ENCODE data around the gene STAC2. TPM values are rescaled to one million over a fixed set of nuclear protein-coding genes. Genes with fewer than 3 reads are reported as not detected.

The STAC2 gene
- polyA plus RNA-seq, 1 of the 3 experiments (the other 2 are of a cell fraction): 0.07 TPM

DNA sequence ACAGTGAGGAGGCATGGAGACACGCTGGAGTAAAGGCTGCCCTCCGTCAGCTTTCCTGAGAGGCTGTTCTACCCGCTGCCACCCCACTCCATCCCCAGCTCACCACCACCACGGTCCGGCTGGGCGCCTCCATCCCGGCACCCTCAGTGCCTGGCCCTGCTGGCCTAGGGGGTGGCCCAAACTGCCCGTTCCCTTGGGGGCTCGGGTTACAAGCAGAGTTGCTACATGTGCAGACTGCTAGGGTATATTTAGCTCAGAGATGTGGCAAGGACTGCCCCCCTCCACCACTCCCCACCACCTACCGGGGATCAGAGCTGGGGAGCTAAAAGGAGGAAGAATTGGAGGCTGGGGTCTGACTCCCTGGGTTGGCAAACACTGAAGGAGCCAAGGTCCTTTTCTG, 32.4 kb downstream of the STAC2 start (continued):
- TF ChIP-seq, protein P1, sequence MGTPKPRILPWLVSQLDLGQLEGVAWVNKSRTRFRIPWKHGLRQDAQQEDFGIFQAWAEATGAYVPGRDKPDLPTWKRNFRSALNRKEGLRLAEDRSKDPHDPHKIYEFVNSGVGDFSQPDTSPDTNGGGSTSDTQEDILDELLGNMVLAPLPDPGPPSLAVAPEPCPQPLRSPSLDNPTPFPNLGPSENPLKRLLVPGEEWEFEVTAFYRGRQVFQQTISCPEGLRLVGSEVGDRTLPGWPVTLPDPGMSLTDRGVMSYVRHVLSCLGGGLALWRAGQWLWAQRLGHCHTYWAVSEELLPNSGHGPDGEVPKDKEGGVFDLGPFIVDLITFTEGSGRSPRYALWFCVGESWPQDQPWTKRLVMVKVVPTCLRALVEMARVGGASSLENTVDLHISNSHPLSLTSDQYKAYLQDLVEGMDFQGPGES (IDR thresholded peaks at IDR 0.05; ENCODE audit: low read depth, low read length): no peak
- TF ChIP-seq RCOR1 (IDR thresholded peaks at IDR 0.05; ENCODE audit: low read length): no peak

DNA sequence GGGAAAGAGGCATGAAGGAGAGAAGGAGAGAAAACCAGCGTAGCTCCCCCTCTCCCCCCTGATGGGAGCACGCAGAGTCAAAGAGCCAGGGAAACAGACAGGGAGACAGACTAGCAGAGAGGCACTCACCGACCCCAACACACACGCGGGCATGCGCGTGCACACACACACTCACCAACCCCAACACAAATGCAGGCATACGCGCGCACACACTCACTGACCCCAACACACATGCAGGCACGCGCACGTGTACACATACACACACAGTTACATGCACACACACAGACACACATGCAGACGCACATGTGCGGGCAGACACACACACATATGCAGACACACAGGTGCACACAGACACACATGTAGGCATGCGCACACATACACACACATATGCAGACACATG, 32.8 kb downstream of the STAC2 start:
- POLR2A ChIA-PET: no interaction called here
- Histone ChIP-seq H3K27ac (ENCODE audit: low read depth in 2 of 2, low read length in 1 of 2) (no peak overlapping the region), H4K20me1 (ENCODE audit: insufficient read depth) (0 out of 2 replicates have a peak, but pooled peaks cover 4% of the 10 kb centered on the region), H3K9ac (no peak overlapping the region), H3K36me3 (replicated peaks in 1 of 2; ENCODE audit: control insufficient read depth in 1 of 2, insufficient read depth in 2 of 2, low read length in 1 of 2) (peaks cover 10 to 19% of the 10 kb centered on the region in 2 experiments), H3K4me1 (ENCODE audit: control insufficient read depth in 1 of 2, insufficient read depth in 2 of 2, low read depth in 1 of 2, low read length in 1 of 2) (peaks cover 19 to 27% of the 10 kb centered on the region in 2 experiments; a peak in 2 of 4 replicates), H3K4me3 (ENCODE audit: low read depth in 2 of 2, low read length in 1 of 2) (no peak overlapping the region), H3K9me2 (no peaks in the 10 kb centered on the region), H3F3A (replicated peaks; ENCODE audit: insufficient read depth) (peaks cover under 1% of the 10 kb centered on the region), H3K27me3 (ENCODE audit: insufficient read depth) (no peaks in the 10 kb centered on the region), H3K79me2 (ENCODE audit: insufficient read depth) (peaks cover 33% of the 10 kb centered on the region), H3K4me2 (no peak overlapping the region), H2AFZ (ENCODE audit: low read depth) (no peak overlapping the region), H3K9me3 (no peaks in the 10 kb centered on the region)
- 96% methylated on average over 16 of the region's 16 CpGs for WGBS (ENCODE audit: low lambda C conversion rate)
- DNase-seq: no peak
- CTCF ChIA-PET: interaction anchor here (0.7 to 29.0 kb wide), 4 partner anchors 14 to 210 kb away, joined by 3 to 781 read pairs (median 50); no protein-coding TSS in a partner anchor
- TF ChIP-seq GATA2 (CRISPR knock-in tag; IDR thresholded peaks at IDR 0.05) (no peak), MXI1 (IDR thresholded peaks at IDR 0.05; ENCODE audit: low read depth, low read length) (no peak)
- TF ChIP-seq, protein P2, sequence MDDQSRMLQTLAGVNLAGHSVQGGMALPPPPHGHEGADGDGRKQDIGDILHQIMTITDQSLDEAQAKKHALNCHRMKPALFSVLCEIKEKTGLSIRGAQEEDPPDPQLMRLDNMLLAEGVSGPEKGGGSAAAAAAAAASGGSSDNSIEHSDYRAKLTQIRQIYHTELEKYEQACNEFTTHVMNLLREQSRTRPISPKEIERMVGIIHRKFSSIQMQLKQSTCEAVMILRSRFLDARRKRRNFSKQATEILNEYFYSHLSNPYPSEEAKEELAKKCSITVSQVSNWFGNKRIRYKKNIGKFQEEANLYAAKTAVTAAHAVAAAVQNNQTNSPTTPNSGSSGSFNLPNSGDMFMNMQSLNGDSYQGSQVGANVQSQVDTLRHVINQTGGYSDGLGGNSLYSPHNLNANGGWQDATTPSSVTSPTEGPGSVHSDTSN (IDR thresholded peaks at IDR 0.05): no peak

DNA sequence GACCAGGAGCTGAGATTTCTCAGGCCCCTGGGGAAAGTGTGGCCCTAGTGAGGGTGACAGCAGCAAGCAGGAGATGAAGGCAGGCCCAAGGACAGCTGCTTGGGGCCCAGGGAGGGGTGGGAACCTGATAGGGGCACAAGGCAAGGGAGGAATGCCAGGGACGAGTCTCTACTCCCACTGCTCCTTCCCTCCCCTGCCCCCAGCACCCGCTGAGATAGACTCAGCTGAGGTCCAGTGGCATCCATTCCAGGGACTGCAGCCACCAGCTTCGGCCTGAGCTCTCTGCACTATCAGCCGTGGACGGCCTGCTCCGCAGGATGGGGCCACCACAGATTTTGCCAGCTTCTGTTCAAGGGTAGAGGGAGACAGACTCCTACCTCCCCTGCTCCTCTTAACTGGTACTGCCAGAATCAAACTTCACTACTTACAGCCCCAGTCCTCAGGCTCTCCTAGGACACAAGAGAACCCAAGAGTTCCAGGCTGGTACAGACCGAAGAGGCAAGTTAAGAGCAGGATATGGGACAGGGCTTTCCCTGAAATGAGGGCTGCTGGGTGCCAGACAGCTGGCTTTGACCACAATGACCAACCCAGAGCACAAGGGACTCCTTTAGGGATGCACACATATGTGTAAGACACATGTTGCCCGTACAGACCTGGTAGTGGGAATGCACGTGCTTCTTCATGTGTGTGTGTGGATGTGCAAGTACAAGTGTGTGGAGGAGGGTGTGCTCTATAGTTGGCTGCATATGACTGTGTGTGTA, 33.8 kb downstream of the STAC2 start:
- ChIA-PET CTCF (interaction anchor here (0.7 to 29.0 kb wide), 4 partner anchors 15 to 49 kb away, joined by 3 to 781 read pairs (median 53); no protein-coding TSS in a partner anchor), POLR2A (no interaction called here)
- H4K20me1 ChIP-seq (ENCODE audit: insufficient read depth): 0 out of 2 replicates have a peak, but pooled peaks cover 4% of the 10 kb centered on the region
- no peaks in the 10 kb centered on the region for H3K9me3 ChIP-seq
- H3K4me2 ChIP-seq: no peak overlapping the region
- no peak overlapping the region for H2AFZ ChIP-seq (ENCODE audit: low read depth)
- H3K9me2 ChIP-seq: no peaks in the 10 kb centered on the region
- no peaks in the 10 kb centered on the region for H3F3A ChIP-seq (replicated peaks; ENCODE audit: insufficient read depth)
- no peaks in the 10 kb centered on the region for H3K27me3 ChIP-seq (ENCODE audit: insufficient read depth)
- peaks cover 19 to 25% of the 10 kb centered on the region in 2 experiments; a peak in 2 of 4 replicates for H3K4me1 ChIP-seq (ENCODE audit: control insufficient read depth in 1 of 2, insufficient read depth in 2 of 2, low read depth in 1 of 2, low read length in 1 of 2)
- H3K36me3 ChIP-seq (replicated peaks in 1 of 2; ENCODE audit: control insufficient read depth in 1 of 2, insufficient read depth in 2 of 2, low read length in 1 of 2): peaks cover 16 to 25% of the 10 kb centered on the region in 2 experiments
- H3K9ac ChIP-seq: no peak overlapping the region
- no peak overlapping the region for H3K4me3 ChIP-seq (ENCODE audit: low read depth in 2 of 2, low read length in 1 of 2)
- no peak overlapping the region for H3K27ac ChIP-seq (ENCODE audit: low read depth in 2 of 2, low read length in 1 of 2)
- DNase-seq: no peak
- peaks cover 30% of the 10 kb centered on the region for H3K79me2 ChIP-seq (ENCODE audit: insufficient read depth)
- WGBS (ENCODE audit: low lambda C conversion rate): 93% methylated on average over 8 of the region's 9 CpGs
- TF ChIP-seq TAF1 (IDR thresholded peaks at IDR 0.05; ENCODE audit: borderline replicate concordance, low read depth, low read length) (no peak), FOXJ3 (CRISPR knock-in tag; IDR thresholded peaks at IDR 0.05) (no peak), TCF12 (IDR thresholded peaks at IDR 0.05) (no peak), YY1 (IDR thresholded peaks at IDR 0.05; ENCODE audit: low read depth) (no peak), CHD2 (IDR thresholded peaks at IDR 0.05; ENCODE audit: low read length, partially characterized antibody) (no peak), EZH2phosphoT487 (IDR thresholded peaks at IDR 0.05; ENCODE audit: borderline replicate concordance, low read depth) (no peak), FOXM1 (IDR thresholded peaks at IDR 0.05; ENCODE audit: low read depth) (no peak), GABPA (IDR thresholded peaks at IDR 0.05; ENCODE audit: low read depth) (no peak)
- TF ChIP-seq, protein P3, sequence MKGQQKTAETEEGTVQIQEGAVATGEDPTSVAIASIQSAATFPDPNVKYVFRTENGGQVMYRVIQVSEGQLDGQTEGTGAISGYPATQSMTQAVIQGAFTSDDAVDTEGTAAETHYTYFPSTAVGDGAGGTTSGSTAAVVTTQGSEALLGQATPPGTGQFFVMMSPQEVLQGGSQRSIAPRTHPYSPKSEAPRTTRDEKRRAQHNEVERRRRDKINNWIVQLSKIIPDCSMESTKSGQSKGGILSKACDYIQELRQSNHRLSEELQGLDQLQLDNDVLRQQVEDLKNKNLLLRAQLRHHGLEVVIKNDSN (IDR thresholded peaks at IDR 0.05; ENCODE audit: borderline replicate concordance, low read depth): no peak
- TF ChIP-seq, protein P1 (IDR thresholded peaks at IDR 0.05; ENCODE audit: low read depth, low read length): no peak
- TF ChIP-seq, protein P2 (IDR thresholded peaks at IDR 0.05): no peak
- TF ChIP-seq, protein P4, sequence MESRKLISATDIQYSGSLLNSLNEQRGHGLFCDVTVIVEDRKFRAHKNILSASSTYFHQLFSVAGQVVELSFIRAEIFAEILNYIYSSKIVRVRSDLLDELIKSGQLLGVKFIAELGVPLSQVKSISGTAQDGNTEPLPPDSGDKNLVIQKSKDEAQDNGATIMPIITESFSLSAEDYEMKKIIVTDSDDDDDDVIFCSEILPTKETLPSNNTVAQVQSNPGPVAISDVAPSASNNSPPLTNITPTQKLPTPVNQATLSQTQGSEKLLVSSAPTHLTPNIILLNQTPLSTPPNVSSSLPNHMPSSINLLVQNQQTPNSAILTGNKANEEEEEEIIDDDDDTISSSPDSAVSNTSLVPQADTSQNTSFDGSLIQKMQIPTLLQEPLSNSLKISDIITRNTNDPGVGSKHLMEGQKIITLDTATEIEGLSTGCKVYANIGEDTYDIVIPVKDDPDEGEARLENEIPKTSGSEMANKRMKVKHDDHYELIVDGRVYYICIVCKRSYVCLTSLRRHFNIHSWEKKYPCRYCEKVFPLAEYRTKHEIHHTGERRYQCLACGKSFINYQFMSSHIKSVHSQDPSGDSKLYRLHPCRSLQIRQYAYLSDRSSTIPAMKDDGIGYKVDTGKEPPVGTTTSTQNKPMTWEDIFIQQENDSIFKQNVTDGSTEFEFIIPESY (IDR thresholded peaks at IDR 0.05; ENCODE audit: borderline replicate concordance, low read depth): no peak

Data from SK-N-SH (cell line).